ENCODE results near the gene MFGE8.

GRCh38 chr15:88865498-88866099 is 47.6 kb downstream of the MFGE8 start:
- TF ChIP-seq, protein P1, sequence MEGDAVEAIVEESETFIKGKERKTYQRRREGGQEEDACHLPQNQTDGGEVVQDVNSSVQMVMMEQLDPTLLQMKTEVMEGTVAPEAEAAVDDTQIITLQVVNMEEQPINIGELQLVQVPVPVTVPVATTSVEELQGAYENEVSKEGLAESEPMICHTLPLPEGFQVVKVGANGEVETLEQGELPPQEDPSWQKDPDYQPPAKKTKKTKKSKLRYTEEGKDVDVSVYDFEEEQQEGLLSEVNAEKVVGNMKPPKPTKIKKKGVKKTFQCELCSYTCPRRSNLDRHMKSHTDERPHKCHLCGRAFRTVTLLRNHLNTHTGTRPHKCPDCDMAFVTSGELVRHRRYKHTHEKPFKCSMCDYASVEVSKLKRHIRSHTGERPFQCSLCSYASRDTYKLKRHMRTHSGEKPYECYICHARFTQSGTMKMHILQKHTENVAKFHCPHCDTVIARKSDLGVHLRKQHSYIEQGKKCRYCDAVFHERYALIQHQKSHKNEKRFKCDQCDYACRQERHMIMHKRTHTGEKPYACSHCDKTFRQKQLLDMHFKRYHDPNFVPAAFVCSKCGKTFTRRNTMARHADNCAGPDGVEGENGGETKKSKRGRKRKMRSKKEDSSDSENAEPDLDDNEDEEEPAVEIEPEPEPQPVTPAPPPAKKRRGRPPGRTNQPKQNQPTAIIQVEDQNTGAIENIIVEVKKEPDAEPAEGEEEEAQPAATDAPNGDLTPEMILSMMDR (IDR thresholded peaks at IDR 0.05) = no peak
- TF ChIP-seq POLR2A (IDR thresholded peaks at IDR 0.05) = no peak

Data from Peyer's patch (tissue), 4 donors.